ENCODE data around the gene TNFRSF1B. TPM values are rescaled to one million over a fixed set of nuclear protein-coding genes. Genes with fewer than 3 reads are reported as not detected.

The TNFRSF1B gene
- polyA plus RNA-seq, 3 donors, result 5.7 to 7.3 (median 5.9) TPM

DNA sequence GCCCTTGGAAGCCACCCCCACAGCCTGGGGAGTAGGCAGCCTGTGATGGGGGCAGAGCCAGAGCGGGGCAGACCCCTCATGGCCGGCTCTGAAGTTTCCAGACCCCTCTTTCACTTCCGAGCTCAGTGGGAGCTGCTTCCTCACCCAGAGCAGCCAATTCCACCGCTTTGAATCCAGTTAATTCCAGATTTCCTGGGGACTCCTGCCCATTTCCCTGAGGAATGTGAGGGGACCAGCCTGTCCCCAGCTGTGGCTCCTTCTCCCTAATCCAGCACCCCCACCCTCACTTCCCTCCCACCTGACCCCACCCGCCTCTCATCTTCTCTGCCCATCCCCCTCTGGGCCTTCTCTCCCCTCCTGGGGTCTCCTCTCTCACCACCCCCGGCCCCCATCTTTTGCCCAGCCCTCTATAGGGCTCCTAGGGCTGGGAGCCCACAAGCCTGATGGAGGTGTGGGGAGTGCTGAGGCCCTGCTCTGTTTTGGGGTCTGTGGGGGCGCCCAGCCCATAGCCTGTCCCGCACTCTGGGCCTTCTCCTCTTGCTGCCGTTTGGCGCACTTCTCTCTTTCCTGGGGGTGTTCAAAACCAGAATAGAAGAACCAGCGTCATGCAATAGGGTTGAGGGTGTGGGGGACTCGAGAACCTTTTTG lies 26.2 kb upstream of the TNFRSF1B start:
- no peak for DNase-seq

DNA sequence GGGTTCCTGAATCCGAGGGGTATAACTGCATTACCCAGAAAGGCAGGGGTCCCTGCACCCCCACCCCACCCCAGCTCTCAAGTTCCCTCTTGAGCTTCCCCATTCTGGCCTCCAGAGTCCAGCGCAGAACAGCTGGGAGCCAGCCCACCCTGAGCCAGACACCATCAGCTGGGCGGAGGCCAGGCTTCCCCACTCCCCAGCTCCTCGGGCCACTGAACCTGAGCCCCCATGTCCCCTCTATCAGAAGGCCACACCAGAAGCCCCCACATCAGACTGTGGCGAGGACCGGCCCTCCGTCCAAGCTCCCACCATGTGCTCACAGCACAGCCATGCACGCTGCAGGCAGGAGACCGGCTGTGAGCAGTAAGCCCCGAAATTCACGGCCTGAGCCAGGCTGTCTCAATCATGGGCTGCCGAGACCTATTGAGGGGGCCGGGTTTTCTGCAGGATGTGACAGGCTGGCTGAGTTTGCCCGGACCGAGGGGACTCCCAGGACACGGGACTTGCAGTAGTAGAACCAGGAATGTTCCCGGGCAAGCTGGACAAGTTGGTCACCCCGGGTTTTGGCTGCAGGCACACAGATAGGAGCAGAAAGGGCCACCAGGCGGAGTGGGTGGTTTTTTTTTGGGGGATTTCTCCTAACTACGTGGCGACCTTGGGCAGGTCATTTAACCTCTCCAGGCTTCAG lies 25.5 kb upstream of the TNFRSF1B start:
- no peak for DNase-seq

DNA sequence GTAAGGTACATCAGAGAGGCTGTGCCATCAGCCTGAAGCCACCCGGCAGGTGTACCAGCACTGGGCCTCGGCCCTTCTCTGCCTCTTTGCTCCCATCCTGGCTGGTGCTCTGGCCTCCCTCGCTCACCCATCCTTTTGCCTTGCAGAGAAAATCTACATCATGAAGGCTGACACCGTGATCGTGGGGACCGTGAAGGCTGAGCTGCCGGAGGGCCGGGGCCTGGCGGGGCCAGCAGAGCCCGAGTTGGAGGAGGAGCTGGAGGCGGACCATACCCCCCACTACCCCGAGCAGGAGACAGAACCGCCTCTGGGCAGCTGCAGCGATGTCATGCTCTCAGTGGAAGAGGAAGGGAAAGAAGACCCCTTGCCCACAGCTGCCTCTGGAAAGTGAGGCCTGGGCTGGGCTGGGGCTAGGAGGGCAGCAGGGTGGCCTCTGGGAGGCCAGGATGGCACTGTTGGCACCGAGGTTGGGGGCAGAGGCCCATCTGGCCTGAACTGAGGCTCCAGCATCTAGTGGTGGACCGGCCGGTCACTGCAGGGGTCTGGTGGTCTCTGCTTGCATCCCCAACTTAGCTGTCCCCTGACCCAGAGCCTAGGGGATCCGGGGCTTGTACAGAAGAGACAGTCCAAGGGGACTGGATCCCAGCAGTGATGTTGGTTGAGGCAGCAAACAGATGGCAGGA lies 24.5 kb upstream of the TNFRSF1B start:
- no peak for DNase-seq

DNA sequence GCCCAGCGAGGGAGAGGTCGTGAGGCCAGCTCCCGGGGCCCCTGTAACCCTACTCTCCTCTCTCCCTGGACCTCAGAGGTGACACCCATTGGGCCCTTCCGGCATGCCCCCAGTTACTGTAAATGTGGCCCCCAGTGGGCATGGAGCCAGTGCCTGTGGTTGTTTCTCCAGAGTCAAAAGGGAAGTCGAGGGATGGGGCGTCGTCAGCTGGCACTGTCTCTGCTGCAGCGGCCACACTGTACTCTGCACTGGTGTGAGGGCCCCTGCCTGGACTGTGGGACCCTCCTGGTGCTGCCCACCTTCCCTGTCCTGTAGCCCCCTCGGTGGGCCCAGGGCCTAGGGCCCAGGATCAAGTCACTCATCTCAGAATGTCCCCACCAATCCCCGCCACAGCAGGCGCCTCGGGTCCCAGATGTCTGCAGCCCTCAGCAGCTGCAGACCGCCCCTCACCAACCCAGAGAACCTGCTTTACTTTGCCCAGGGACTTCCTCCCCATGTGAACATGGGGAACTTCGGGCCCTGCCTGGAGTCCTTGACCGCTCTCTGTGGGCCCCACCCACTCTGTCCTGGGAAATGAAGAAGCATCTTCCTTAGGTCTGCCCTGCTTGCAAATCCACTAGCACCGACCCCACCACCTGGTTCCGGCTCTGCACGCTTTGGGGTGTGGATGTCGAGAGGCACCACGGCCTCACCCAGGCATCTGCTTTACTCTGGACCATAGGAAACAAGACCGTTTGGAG lies 23.7 kb upstream of the TNFRSF1B start:
- no peak for DNase-seq

DNA sequence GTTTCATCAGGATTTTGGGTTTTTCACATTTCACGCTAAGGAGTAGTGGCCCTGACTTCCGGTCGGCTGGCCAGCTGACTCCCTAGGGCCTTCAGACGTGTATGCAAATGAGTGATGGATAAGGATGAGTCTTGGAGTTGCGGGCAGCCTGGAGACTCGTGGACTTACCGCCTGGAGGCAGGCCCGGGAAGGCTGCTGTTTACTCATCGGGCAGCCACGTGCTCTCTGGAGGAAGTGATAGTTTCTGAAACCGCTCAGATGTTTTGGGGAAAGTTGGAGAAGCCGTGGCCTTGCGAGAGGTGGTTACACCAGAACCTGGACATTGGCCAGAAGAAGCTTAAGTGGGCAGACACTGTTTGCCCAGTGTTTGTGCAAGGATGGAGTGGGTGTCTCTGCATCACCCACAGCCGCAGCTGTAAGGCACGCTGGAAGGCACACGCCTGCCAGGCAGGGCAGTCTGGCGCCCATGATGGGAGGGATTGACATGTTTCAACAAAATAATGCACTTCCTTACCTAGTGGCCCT lies 23.1 kb upstream of the TNFRSF1B start:
- no peak for DNase-seq

DNA sequence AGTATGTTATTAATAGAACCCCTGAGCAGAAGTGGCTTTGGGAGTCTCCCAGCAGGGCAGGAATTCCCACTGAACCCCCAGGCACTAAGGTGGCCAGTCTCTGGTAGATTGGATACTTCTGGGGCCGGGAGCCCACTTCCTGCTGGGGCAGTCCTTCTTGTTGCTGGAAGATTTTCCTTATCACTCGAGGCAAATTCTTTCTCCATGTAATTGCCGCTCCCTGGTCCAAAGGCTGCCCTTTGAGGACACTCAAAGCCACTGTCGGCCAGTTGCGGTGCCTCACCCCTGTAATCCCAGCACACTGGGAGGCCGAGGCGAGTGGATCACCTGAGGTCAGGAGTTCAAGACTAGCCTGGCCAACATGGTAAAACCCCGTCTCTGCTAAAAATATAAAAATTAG lies 22.6 kb upstream of the TNFRSF1B start:
- DNase-seq, result no peak

DNA sequence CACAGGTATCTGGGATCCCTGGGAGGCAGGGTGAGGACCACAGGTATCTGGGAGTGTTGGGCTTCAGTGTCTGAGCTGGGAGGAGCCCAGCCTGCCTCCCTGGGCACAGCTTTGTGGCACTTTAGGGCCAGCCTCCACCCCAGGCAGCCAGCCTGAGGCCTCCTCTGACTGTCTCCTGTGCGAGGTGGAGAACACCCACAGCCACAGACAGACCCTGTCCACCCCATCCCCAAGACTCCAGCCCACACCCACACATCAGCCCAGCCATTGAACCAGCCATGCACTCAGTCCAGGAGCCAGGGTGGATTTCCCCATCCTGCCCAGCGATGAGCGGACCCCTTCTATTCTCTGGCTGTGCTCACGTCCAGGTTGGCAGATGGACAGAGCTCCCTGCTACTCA lies 21.8 kb upstream of the TNFRSF1B start:
- no peak for DNase-seq

DNA sequence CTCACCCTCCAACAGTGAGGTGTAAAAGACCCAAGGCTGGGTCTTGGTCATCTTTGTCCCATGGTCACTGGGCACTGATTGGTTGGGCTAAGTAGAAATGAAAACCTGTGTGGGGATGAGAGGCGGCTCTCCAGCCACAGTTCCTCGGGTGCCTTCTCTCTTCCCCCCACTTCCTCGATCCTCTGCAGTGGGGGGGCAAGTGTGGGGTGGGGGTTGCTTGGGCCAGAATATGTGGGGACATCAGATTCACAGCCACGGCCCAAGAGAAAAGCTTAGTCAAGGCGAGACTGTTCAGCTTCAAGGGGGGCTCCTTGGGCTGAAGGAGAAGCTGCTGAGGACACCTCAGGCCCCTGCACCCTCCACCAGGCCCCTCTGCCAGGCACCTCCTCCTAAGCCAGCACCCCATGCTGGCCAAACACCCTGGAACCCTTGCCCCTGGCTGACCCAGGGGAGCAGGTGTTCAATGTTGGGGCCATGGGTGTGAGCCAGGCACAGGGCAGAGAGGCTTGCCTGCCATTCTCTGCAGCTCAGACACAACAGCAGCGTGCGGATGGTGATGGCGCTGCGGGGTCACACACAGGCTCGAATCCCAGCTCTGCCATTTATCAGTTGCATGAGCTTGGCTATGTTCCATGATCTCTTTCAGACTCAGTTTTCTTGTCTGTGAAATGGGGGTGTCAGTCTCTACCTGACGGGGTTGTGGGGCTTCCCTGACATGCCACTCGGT lies 21.0 kb upstream of the TNFRSF1B start:
- no peak for DNase-seq

DNA sequence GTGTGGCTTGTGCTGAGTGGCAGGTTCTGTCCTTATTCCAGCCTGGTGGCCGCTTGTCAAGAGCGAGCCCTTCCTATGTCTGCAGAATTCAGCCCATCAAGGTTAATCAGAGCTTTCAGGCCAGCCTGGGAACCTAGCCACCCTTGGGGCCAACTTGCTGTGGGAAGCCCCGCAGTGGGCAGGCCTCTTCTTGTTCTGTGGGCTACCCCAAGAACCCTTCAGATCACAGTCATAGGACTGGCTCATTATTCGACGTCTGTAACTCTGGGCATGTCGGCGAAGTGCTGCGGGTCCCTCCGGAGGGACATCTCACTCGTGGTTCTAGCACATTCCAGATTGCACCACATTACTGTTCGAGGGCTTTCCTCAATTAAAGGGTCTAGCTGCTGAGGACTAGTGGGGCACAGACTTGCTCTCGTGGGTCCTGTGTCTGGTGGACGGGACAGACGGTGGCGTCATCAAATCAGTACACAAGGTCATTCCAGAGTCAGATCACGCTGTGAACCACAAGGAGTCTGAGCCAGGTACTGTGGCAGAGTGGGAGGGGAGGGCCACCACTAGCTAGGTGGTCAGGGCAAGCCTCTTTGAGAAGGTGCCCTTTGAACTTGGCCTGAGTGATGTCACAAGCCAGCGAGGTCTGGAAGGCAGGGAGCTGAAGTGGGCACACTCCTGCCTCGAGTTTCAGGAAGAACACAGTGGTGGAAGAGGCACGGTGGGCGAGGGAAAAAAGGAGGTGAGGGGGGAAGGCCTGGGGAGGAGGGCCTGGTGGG lies 20.3 kb upstream of the TNFRSF1B start:
- no peak for DNase-seq

DNA sequence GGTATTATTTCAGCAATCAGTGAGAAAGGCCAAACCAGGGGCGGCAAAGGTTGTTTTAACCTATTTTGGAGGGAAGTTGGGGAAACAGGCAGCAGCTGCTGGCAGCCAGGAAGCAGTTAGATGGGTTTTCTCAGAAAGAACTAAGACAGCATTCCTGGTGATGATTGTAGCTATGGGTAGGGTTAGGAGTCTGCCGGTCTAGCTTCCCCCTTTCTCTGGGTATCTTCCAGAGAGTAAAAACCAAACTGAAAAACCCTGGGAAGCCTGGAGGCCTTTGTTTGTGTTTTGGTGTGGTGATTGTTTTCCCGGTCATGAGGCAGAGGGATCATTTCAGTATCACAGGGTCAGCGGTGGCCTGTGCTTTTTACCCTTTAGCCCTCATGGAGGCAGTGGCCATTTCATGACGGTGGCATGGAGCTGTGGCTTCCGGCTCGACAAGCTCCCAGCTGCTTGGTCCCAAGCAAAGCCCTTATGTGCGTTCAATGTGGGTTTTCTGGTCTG lies 19.5 kb upstream of the TNFRSF1B start:
- DNase-seq, result no peak

DNA sequence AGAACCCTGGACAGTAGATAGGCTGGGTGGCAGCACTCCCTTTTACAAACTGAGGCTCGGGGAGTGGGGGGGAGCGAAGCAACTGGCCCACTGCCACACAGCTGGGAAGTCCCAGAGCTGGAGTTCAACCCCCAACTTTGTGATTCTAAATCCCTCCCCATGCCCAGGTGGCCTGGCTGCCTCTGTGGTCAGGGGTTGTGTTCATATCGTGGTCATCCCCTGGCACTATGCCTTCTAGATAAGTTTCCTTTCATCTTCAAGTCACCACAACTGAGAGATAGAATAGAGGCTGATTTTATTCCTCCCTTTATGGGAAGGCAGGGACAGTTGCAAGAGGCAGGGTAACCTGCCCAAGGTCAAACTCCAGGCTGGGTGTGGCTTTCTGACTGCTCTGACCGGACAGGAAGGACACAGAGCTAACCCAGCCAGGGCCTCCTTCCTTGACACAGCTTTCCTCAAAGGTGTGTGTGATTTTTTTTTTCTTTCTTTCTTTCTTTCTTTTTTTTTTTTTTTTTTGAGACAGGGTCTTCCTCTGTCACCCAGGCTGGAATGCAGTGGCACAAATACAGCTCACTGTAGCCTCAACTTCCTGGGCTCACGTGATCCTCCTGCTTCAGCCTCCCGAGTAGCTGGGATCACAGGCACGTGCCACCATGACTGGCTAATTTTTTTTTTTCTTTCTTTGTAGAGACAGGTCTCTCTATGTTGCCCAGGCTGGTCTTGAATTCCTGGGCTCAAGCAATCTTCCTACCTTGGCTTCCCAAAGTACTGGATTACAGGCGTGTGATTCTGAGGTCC lies 18.4 kb upstream of the TNFRSF1B start:
- DNase-seq, result no peak

DNA sequence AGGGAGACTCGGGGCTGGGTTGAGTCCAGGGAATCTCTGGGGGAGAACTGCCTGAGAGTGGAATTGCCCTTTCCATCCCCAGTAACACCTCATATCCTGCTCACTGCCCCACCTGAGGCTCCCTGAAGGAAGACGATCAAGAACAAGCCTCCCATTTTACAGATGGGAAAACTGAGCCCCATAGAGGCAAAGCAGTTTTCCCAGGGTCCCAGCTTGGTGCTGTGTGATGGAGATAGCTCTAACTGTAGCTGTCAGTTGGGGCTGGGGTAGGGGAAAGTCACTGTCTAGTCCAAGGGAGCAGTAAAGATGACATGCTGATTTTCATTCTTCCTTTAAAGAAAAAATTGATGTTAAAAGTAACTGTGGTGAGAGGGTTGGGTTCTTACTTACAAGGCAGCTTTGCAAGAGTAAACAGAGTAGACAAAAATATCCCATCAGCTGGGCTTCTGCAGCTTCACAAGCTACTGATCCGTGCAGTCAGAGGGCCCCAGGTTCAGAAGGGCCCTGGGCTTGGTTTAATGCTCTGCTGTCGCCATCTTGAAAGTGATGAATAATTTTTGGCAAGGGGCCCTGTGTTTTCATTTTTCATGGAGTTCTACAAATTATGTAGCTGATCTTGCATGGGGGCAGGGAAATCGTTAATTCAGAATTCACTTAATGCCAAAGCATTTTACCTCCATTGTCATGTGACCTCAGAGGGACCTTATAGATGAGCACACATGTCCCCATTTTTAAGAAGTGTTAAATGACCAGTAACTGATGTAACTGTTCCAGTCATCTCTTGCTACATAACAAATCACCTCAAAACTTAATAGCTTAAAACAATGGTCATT lies 17.6 kb upstream of the TNFRSF1B start:
- DNase-seq, result no peak

DNA sequence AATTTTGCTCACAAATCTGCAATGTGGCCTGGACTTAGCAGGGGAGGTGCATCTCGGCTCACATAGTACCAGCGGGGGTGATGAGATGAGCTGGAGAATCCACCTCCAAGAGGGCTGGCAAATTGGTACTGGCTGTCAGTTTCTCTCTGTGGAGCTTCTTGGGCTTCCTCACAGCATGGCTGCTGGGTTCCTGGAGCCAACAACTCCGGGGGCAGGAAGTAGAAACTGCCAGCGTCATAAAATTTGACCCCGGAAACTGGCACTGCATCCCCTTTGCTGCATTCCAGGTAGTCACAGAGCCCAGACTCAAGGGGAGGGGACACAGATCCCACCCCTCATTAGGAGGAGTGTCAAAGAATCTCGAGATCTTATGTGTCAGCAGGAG lies 17.0 kb upstream of the TNFRSF1B start:
- no peak for DNase-seq

DNA sequence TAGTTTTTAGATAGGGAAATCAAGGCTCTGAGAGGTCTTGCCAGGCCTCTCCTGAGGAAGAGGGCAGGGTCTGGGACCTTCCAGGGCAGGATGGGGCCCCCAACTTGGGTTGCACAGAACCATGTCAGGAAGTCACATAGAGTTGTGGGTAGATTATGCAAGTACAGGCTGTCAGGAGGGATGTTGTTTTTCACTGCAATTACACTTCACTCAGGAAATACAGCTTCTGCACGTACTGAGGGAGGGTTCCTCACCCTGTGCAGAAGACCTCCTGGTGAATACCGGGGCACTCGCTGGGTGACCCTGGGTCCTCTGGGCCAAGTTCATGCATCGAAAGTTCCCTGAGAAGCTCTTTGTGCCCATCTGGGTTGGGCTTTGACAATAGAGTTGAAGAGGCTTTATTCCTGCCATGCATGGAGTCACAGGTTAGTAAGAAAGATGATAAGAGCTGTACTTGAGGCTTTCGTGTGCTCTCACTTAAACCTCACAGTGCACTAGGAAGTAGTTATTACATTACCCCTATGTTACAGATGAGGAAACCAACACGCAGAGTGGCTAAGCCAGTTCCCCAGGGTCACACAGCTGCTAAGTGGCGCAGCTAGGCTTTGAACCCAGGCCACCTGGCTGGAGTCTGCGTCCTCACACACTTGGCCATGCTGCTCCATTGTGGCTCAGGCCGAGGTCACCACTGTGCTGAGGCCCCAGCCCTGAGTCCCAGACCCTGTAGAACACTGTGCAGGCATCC lies 16.2 kb upstream of the TNFRSF1B start:
- no peak for DNase-seq

DNA sequence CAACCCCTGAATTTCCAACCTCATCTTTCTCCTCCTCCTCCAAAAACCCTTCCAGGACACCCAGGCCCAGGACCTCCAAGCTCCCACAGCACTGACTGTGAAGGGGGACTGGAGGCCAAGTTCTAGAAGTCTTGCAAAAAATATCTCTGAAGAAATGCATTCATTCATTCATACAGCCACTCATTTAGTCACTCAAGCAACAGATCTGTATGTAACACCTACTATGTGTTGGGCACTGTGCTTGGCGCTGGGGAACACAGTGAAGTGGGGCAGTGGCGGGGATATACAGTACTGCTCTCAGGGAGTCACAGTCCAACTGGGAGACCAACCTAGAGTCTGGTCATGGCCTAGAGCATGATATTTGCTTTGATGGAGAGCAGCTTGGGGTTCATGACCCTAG lies 15.3 kb upstream of the TNFRSF1B start:
- DNase-seq, result no peak

DNA sequence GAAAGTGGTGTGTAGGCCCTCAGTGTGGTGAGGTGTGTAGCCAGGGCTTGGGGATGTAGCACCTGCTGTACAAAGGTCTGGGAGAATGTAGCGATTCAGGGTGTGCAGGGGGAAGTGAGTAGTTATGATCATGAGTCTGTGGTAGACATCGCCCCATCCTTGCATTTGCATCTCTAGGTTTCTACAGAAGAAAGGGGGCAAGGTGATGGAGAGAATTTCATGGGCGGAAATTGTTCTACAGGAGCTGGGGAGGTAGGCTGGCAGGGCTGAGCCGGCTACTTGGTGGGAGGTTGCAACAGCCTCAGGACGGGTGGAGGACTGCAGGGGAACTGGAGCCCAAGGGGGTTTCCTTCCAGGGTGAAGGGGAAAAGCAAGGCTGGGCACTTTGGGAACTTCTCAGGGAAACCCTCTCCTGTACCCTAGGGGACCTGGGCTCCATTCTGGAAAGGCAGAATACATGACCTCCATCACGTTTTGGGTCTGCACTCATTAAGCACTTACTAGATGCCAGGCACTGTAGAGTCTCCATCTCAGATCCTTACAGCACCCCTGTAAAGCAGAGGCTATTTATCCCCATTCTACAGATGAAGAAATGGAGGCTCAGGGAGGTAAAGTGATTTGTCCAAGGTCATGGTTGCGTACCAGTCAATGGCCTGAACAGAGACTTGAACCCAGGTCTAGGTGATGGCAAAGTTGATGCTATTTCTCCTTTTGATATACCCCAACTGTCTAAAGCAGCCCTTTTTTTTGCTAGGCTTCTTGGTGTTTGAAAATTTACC lies 14.5 kb upstream of the TNFRSF1B start:
- DNase-seq, result no peak

DNA sequence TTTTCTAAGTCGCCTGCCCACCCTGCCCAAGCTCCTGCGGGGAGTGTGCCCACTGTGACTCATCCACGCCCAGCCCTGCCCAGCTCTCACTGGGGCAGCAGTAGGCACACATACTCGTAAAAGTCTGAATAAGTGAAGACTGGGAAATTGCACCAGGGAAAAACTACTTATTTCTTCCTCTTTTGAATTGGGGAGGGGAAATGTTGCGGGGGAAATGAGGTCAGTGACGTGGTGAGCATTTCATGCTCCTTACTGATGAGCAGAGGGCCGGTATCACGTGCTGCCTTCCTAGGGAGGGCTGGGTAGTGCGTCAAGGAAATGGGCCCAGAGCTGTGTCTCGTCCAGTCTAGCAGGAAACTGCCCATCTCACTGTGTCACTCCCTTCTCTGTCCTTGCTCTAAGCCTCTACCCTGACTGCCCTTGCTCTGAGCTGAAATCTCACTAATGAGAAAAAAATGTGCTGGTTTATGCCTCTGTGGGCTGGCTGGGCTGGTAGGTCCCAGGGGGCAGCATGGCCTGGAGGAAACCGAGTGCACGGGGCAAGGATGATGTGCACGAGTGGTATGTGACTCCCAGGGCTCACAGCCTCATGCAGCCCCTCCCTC lies 13.5 kb upstream of the TNFRSF1B start:
- no peak for DNase-seq
